Memory B cell (primary cell): ENCODE measurements around the gene NRF1.
"Not testable (repeated sequence)": the region's sequence is repeated elsewhere in the genome, so short reads cannot be mapped to it uniquely, and the experiment has no call there.

Experiments used
- ATAC-seq: fragments of 150-1000 bp; cut with Tn5 transposase; 2 replicates; pipeline ENCODE4 v1.10.0; 2021; ENCODE audit warnings: low read depth, mild to moderate bottlenecking, moderate library complexity
- DNase-seq, 2 donors: peaks; one replicate each; pipeline ENCODE4 v3.0.0; 2022; ENCODE audit warnings: low spot score in 2 of 2
- H3K27ac Mint-ChIP-seq: one replicate; pipeline ENCODE4 v1.8.0; 2022; ENCODE audit warnings: mild to moderate bottlenecking, moderate library complexity, mixed read lengths
- H3K27me3 Mint-ChIP-seq: one replicate; pipeline ENCODE4 v1.8.0; 2022; ENCODE audit warnings: mixed read lengths
- H3K36me3 Mint-ChIP-seq: one replicate; pipeline ENCODE4 v1.8.0; 2022; ENCODE audit warnings: mild to moderate bottlenecking, mixed read lengths
- H3K4me1 Mint-ChIP-seq: one replicate; pipeline ENCODE4 v1.8.0; 2022; ENCODE audit warnings: mixed read lengths
- H3K4me3 Mint-ChIP-seq: one replicate; pipeline ENCODE4 v1.8.0; 2022; ENCODE audit warnings: mild to moderate bottlenecking, moderate library complexity, mixed read lengths
- H3K9me3 Mint-ChIP-seq: one replicate; pipeline ENCODE4 v1.8.0; 2022; ENCODE audit warnings: mixed read lengths

Gene NRF1

GRCh38 chr7:129669901-129670300 is 58.4 kb downstream of the NRF1 start:
- peaks cover 2% of the 10 kb centered on the region for H3K9me3 Mint-ChIP-seq
- H3K4me3 Mint-ChIP-seq, result no peak overlapping the region
- DNase-seq (no peak), ATAC-seq (no peak)
- H3K27me3 Mint-ChIP-seq, result no peaks in the 10 kb centered on the region
- H3K4me1 Mint-ChIP-seq, result no peaks in the 10 kb centered on the region
- no peak overlapping the region for H3K27ac Mint-ChIP-seq
- H3K36me3 Mint-ChIP-seq, result peaks cover 10% of the 10 kb centered on the region

DNA sequence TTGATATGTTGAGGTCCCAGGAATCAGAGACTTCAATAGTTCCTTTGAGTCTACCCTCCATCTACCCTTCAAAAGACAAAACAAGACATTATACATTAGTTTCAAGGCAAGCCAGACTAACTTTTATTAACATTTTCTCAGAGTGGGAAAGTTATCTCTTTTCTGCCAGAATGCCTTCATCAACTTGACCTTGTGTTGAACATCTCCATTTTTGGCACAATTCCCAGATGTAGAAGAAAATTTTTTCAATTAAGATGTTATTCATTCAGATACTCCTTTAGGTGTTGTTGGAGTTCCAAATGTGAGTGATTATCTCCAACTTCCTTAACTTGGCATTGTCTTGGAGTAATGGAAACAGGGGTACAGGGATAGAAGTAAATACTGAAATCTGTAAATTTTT is 59.1 kb downstream of the NRF1 start:
- Mint-ChIP-seq H3K4me1 (no peaks in the 10 kb centered on the region), H3K27me3 (no peaks in the 10 kb centered on the region), H3K36me3 (peaks cover 17% of the 10 kb centered on the region), H3K27ac (no peak overlapping the region), H3K4me3 (no peak overlapping the region), H3K9me3 (peaks cover 4% of the 10 kb centered on the region)
- no peak for ATAC-seq
- no peak for DNase-seq

DNA sequence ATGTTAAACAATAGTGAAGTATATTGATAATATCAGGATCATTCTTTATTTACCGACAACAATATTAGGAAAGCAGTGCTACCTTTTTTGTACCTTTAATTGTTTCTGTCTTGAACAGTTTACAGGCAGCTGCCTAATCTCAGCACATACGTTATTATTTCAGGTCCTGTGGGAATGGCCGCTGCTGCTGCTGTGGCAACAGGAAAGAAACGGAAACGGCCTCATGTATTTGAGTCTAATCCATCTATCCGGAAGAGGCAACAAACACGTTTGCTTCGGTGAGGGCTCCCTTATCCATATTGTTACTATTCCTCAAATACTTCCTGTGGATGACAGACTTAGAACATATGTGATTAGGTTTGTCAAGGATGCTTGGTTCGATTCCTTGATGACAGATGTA is 59.7 kb downstream of the NRF1 start:
- Mint-ChIP-seq H3K36me3 (peaks cover 23% of the 10 kb centered on the region), H3K27ac (no peak overlapping the region), H3K4me1 (no peaks in the 10 kb centered on the region), H3K4me3 (no peak overlapping the region), H3K9me3 (peaks cover 4% of the 10 kb centered on the region), H3K27me3 (no peaks in the 10 kb centered on the region)
- no peak for DNase-seq
- no peak for ATAC-seq

- not testable (repeated sequence) for ATAC-seq, H3K27ac Mint-ChIP-seq, H3K4me1 Mint-ChIP-seq, H3K9me3 Mint-ChIP-seq, H3K27me3 Mint-ChIP-seq, H3K4me3 Mint-ChIP-seq, DNase-seq
- H3K36me3 Mint-ChIP-seq, result peaks cover 39% of the 10 kb centered on the region
These were observed 63.0 kb downstream of the NRF1 start for GRCh38 chr7:129674475-129674874.

GRCh38 chr7:129675521-129675920 is 64.0 kb downstream of the NRF1 start:
- Mint-ChIP-seq H3K27ac (no peak overlapping the region), H3K4me1 (no peaks in the 10 kb centered on the region), H3K27me3 (no peaks in the 10 kb centered on the region), H3K4me3 (no peak overlapping the region), H3K36me3 (peaks cover 44% of the 10 kb centered on the region), H3K9me3 (peaks cover 4% of the 10 kb centered on the region)
- ATAC-seq, result no peak
- DNase-seq, result no peak

GRCh38 chr7:129676017-129676897 is 64.7 kb downstream of the NRF1 start:
- H3K4me1 Mint-ChIP-seq, result no peaks in the 10 kb centered on the region
- no peak for ATAC-seq
- H3K4me3 Mint-ChIP-seq, result no peak overlapping the region
- no peak overlapping the region for H3K27ac Mint-ChIP-seq
- H3K27me3 Mint-ChIP-seq, result no peaks in the 10 kb centered on the region
- peaks cover 50% of the 10 kb centered on the region for H3K36me3 Mint-ChIP-seq
- DNase-seq, result no peak
- peaks cover 4% of the 10 kb centered on the region for H3K9me3 Mint-ChIP-seq

GRCh38 chr7:129677796-129678195 is 66.3 kb downstream of the NRF1 start:
- Mint-ChIP-seq H3K9me3 (peaks cover 4% of the 10 kb centered on the region), H3K4me3 (no peak overlapping the region), H3K27me3 (no peaks in the 10 kb centered on the region), H3K36me3 (peaks cover 55% of the 10 kb centered on the region), H3K27ac (no peak overlapping the region), H3K4me1 (no peaks in the 10 kb centered on the region)
- DNase-seq (no peak), ATAC-seq (no peak)

GRCh38 chr7:129678606-129679005 is 67.1 kb downstream of the NRF1 start:
- Mint-ChIP-seq H3K4me3 (no peak overlapping the region), H3K4me1 (no peaks in the 10 kb centered on the region), H3K27ac (no peak overlapping the region), H3K36me3 (peaks cover 55% of the 10 kb centered on the region), H3K9me3 (peaks cover 4% of the 10 kb centered on the region), H3K27me3 (no peaks in the 10 kb centered on the region)
- no peak for DNase-seq
- no peak for ATAC-seq

GRCh38 chr7:129680400-129680799 is 68.9 kb downstream of the NRF1 start:
- Mint-ChIP-seq H3K36me3 (peaks cover 49% of the 10 kb centered on the region), H3K4me1 (peaks cover 3% of the 10 kb centered on the region), H3K27ac (no peak overlapping the region), H3K4me3 (no peak overlapping the region), H3K27me3 (no peaks in the 10 kb centered on the region), H3K9me3 (no peaks in the 10 kb centered on the region)
- DNase-seq (no peak), ATAC-seq (no peak)

DNA sequence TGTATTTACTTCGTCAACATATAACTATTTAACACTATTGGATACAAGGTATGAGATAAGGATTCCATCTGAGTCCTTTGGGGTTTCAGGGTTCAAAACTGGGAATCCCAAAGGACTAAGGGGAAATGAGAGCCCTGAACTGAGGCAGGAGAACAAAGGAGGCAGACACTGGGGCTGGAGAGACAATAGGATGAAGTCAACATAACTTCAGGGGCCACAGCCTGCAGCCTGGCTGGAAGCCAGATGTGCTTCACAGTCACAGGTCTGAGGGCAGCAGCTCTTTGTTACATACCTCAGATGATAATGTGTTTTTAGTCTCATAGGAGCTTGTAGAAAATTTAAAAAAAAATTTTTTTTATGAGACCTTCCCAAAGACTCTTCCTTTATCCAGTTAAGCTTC is 73.3 kb downstream of the NRF1 start:
- H3K4me3 Mint-ChIP-seq, result no peak overlapping the region
- ATAC-seq (no peak), DNase-seq (no peak)
- no peaks in the 10 kb centered on the region for H3K9me3 Mint-ChIP-seq
- H3K4me1 Mint-ChIP-seq, result peaks cover 5% of the 10 kb centered on the region
- no peaks in the 10 kb centered on the region for H3K27me3 Mint-ChIP-seq
- peaks cover 36% of the 10 kb centered on the region for H3K36me3 Mint-ChIP-seq
- H3K27ac Mint-ChIP-seq, result no peak overlapping the region

- Mint-ChIP-seq H3K27me3 (no peaks in the 10 kb centered on the region), H3K4me1 (peaks cover 5% of the 10 kb centered on the region), H3K27ac (no peak overlapping the region), H3K9me3 (no peaks in the 10 kb centered on the region), H3K4me3 (no peak overlapping the region), H3K36me3 (peaks cover 27% of the 10 kb centered on the region)
- no peak for ATAC-seq
- DNase-seq, result no peak
These were observed 74.5 kb downstream of the NRF1 start for GRCh38 chr7:129686063-129686462.

GRCh38 chr7:129688503-129689222 is 77.1 kb downstream of the NRF1 start:
- ATAC-seq, result no peak
- Mint-ChIP-seq H3K27me3 (no peaks in the 10 kb centered on the region), H3K4me1 (peaks cover 5% of the 10 kb centered on the region), H3K27ac (no peak overlapping the region), H3K36me3 (peaks cover 31% of the 10 kb centered on the region), H3K4me3 (no peak overlapping the region), H3K9me3 (no peaks in the 10 kb centered on the region)
- no peak for DNase-seq

DNA sequence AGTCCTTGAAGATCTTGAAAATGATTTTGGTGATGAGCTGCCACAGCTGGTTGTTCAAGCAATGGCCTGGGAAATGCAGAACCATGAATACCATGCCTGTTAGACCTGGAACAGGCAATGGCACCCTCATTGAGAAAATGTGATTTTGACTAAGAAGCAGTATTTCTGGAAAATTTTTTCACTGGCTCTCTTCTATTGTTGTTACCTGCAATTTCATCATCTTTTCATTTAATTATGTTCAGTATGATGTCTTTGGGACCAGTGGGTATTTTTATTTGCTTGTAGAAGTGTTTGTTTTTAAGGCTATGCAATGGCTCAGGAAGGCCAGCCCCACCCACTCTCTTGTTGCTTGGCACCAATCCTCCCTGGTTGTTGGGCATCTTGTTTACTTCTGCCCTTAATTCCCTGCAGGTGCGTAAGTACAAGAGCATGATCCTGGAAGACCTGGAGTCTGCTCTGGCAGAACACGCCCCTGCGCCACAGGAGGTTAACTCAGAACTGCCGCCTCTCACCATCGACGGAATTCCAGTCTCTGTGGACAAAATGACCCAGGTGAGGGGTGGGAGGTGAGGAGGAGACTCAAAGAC is 78.6 kb downstream of the NRF1 start:
- Mint-ChIP-seq H3K4me3 (no peak overlapping the region), H3K36me3 (peaks cover 31% of the 10 kb centered on the region), H3K27me3 (no peaks in the 10 kb centered on the region), H3K9me3 (no peaks in the 10 kb centered on the region), H3K27ac (no peak overlapping the region), H3K4me1 (peaks cover 2% of the 10 kb centered on the region)
- no peak for ATAC-seq
- no peak for DNase-seq

GRCh38 chr7:129690701-129691100 is 79.2 kb downstream of the NRF1 start:
- Mint-ChIP-seq H3K27ac (no peak overlapping the region), H3K36me3 (peaks cover 28% of the 10 kb centered on the region), H3K4me3 (no peak overlapping the region), H3K27me3 (no peaks in the 10 kb centered on the region), H3K4me1 (no peaks in the 10 kb centered on the region), H3K9me3 (no peaks in the 10 kb centered on the region)
- no peak for DNase-seq
- no peak for ATAC-seq
